HG03460 (cell line): ENCODE data around the gene ANO3.
"Not testable (repeated sequence)": the region's sequence is repeated elsewhere in the genome, so short reads cannot be mapped to it uniquely, and the experiment has no call there.

Source experiments
- ATAC-seq: cut with Tn5 transposase; IDR thresholded peaks from one replicate; pipeline ENCODE4 v1.9.1; 2021; ENCODE audit not compliant: unreplicated experiment

Gene ANO3

DNA sequence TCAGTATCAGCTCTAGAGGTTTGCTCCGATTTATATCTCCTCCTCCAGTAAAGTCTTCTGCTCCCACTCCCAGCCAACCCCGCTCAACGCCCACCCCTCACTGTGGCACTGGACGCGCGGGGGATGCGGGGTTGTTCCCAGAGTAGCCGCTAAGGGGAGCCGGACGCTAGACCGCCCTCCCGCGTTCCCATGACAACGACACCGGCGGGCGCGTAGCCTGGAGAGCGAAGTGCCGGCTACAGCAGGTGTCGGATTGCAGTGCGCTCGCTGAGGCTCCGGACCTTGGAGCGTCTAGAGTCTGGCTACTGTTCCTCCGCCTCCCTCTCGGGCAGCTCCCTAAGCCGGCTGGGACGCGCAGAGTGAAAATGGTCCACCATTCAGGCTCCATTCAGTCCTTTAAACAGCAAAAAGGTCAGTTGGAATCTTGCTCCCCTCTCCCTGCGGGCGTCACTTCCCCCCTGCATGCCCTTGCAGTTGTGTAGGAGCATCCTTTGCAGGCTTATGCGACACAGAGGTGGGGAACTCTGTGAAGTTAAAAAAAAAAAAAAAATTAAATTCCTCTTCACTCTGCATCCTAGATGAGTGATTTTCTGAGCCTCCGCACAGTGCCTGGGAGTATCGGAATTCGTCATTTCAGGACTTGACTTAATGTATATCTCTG lies at the start of gene ANO3:
Gene ANO3 (plus strand): TSS at position 220 of the 661 bp plus-strand sequence. CDS start 146 bp downstream, at position 366.
- peak; percentile 95 for ATAC-seq

GRCh38 chr11:26283852-26284408 lies 48.0 kb upstream of the ANO3 start:
- no peak for ATAC-seq

- ATAC-seq: no peak
Measured at GRCh38 chr11:26285608-26286007, 46.3 kb upstream of the ANO3 start.

DNA sequence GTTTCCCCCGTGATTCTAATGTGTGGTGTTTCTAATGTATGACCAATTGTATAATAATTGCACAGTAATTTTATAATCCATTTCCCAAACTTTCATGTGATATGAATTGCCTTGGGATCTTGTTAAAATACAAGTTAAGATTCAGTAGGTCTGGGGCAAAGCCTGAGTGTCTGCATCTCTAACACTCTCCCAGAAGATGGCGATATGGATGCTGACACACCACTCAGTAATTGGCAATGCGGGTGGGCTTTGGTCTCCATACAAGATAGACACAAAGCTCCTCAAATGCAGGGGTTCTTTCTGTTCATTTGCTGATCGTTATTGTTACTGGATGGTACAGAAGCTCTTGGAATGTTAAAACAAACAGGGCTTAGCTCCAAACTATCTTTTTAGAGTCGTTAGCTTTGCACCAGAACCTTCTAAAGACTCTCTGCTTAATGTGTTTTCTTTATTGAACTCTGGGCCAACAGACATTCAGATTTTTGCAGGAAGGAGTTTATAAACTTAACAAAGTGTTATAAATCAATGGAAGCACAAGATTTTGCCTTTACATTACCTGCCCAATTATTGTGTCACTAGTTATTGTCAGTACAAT lies 45.4 kb upstream of the ANO3 start:
- no peak for ATAC-seq

DNA sequence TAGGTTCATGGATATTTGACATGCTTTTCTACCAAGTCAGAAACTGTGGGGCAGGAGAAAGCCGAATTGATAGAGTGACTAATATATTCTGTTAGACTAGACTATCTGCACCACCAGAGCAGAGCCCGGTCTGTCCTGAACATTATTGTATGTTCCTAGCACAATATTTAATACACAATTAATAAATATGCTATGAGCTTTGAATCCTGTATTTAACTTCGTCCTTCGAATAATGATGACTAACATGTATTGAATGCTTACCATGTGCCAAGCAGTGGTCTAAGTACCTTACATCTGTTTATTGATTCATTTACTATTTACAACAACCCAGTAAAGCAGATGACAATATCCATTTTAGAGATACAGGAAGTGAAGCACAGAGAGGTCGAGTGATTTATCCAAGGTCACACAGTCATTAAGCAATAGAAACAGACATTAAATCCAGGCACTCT lies 44.8 kb upstream of the ANO3 start:
- no peak for ATAC-seq

GRCh38 chr11:26297189-26297975 lies 34.5 kb upstream of the ANO3 start:
- no peak for ATAC-seq

GRCh38 chr11:26316372-26316771 lies 15.6 kb upstream of the ANO3 start:
- ATAC-seq: not testable (repeated sequence)

GRCh38 chr11:26319906-26320305 lies 12.0 kb upstream of the ANO3 start:
- ATAC-seq: no peak

GRCh38 chr11:26321516-26321915 lies 10.4 kb upstream of the ANO3 start:
- no peak for ATAC-seq

DNA sequence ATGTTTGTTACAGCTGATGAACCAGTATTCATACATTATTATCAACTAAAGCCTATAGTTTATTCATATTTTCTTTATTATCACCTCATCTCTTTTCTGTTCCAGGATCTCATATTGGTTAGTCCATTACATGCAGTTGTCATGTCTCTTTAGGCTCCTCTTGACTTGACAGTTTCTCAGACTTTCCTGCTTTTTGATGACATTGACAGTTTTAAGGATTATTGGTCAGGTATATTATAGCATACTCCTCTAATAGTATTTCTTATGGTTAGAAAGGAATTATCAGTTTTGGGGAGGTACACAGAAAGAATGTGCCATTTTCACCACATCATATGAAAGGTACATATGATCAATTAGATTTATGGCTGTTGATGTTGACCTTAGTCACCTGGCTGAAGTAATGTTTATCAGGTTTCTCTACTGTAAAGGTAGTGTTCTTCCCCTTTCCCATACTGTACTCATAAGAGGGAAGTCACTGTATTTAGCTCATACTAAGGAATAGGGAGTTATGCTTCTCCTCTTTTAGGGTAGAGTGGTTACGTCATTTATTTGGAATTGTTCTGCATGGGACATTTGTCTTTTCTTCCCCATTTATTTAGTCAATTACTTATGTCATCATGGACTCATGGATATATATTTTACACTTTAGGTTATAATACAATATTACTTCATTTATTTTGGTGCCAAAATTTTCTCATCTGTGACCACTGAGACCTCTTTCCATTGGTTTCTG lies 9.4 kb upstream of the ANO3 start:
- no peak for ATAC-seq

GRCh38 chr11:26323837-26324236 lies 8.1 kb upstream of the ANO3 start:
- no peak for ATAC-seq

GRCh38 chr11:26324270-26324669 lies 7.7 kb upstream of the ANO3 start:
- no peak for ATAC-seq

GRCh38 chr11:26326793-26327400 lies 5.0 kb upstream of the ANO3 start:
- no peak for ATAC-seq

DNA sequence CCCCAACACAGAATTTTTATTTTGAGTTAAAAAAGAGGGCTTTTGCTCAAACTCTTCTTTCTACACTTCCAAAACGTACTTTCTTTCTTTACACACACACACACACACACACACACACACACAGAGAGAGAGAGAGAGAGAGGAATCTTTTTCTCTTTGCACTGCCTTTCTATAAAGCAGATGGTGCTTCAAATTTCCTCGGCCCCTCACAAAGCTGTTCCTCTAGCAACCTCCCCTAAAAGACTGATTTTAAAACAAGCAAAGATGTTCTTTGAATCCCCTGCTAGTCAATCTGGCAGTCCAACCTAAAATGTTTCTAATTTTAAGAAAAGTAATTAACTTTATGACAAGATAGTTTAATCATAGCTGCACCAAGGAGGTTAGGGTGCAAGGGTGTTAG lies 2.7 kb upstream of the ANO3 start:
- ATAC-seq: no peak

GRCh38 chr11:26330262-26330661 lies 1.7 kb upstream of the ANO3 start:
- ATAC-seq: no peak

- no peak for ATAC-seq
Measured at GRCh38 chr11:26332572-26332915, 614 bp downstream of the ANO3 start.

- no peak for ATAC-seq
Measured at GRCh38 chr11:26333906-26334305, 2.0 kb downstream of the ANO3 start.

DNA sequence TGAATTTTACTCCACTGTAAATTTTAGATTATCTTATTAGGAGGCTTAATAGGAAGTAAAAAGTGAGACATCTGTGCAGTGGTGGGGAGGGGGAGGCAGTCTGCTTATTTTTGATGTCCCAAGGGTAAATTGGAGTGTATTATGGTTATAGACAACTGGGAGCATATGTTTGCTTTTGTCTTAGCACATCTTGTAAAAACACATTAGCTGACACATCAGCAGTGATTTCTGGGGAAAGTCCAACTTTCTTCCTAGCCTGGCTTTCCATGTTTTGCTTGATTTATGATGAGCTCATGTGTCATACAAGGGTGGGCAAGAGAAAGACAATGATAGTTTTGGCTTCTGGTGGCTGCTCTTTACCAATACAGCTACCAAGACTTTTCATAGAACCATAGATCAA lies 4.0 kb downstream of the ANO3 start:
- ATAC-seq: no peak

- ATAC-seq: no peak
Measured at GRCh38 chr11:26344647-26345046, 12.7 kb downstream of the ANO3 start.

DNA sequence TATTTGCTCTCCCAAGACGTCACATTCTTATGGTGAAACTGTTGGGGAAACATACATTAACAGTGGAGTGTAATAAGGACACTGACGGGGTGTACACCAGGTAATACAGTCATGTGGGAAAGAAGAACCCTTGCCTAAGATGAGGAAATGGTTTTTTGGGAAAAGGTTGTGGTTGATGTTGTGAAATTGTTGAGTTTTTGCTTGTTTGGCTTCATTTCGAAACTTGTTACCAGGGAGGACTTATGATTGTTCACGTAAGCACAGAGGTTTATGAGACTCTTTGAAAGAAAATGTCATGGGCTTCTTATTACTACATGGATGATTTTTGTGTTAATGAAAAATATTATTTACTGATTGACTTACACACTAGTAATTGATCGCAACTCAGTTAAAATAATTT lies 16.8 kb downstream of the ANO3 start:
- no peak for ATAC-seq

DNA sequence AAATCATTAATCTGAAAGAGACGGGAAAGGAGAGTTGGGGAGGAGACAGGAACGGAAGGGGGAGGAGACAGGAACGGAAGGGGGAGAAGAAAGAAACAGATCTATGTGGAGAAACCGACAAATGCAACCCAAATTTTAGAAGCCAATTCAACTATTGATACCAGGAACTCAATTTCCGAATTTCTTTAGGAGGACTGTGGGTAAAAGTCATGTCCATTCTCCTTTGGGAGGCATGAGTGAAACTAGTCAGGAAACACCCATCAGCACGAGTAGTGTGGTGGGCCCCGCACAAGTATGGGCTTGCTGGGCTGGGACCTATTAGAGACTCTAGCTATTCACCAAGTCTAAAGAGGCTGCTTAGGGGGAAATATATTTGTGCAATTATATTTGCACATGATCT lies 18.1 kb downstream of the ANO3 start:
- no peak for ATAC-seq
